Left ventricle myocardium inferior (tissue), 1 donor: ENCODE data around the gene IL36B. TPM values are rescaled to one million over a fixed set of nuclear protein-coding genes. Genes with fewer than 3 reads are reported as not detected.
"Not testable (repeated sequence)": the region's sequence is repeated elsewhere in the genome, so short reads cannot be mapped to it uniquely, and the experiment has no call there.

Experiments used
- DNase-seq: peaks from one replicate; pipeline ENCODE4 v3.0.0-alpha.2; 2020
- H3K27ac ChIP-seq: fragments of 200-600 bp; replicated peaks from 2 replicates; pipeline ENCODE4 v1.8.0; 2021
- H3K27me3 ChIP-seq: fragments of 200-600 bp; 2 replicates; pipeline ENCODE4 v1.8.0; 2021; ENCODE audit warnings: low read depth
- H3K36me3 ChIP-seq: fragments of 200-600 bp; 2 replicates; pipeline ENCODE4 v1.8.0; 2021
- H3K4me1 ChIP-seq: fragments of 200-600 bp; 2 replicates; pipeline ENCODE4 v1.8.0; 2021
- H3K4me3 ChIP-seq: fragments of 200-600 bp; 2 replicates; pipeline ENCODE4 v1.8.0; 2021; ENCODE audit warnings: mild to moderate bottlenecking, moderate library complexity
- H3K9me3 ChIP-seq: fragments of 200-600 bp; replicated peaks from 2 replicates; pipeline ENCODE4 v1.8.0; 2021
- intact Hi-C: fragments of 100-400 bp; cut with micrococcal nuclease; formaldehyde crosslinking; loops from one replicate; pipeline ENCODE4 v1.11.0; 2022
- long read RNA-seq: library from polyadenylated mRNA; unstranded; transcript quantifications from one replicate; pipeline ENCODE4 v2.0.0, GENCODE V29; 2021
- total RNA-seq: library from RNA; stranded (reverse); fragmentation: NEBNext Ultra II Directional; extraction: Animal tissue kit (Norgen Biotek cat#: 25700); gene quantifications from one replicate; pipeline ENCODE4 v1.2.1, GENCODE V29; 2021
- TF ChIP-seq, protein P1 (sequence below): fragments of 200-600 bp; IDR thresholded peaks from 2 replicates; pipeline ENCODE4 v1.8.0; 2021; ENCODE audit warnings: antibody characterized with exemption, mild to moderate bottlenecking, borderline replicate concordance
- donor health status: DM: no; HTN: yes; CAD: no; lungs with severe emphysema.

Gene IL36B
- not detected for total RNA-seq
- long read RNA-seq = 0 reads

- TF ChIP-seq, protein P1, sequence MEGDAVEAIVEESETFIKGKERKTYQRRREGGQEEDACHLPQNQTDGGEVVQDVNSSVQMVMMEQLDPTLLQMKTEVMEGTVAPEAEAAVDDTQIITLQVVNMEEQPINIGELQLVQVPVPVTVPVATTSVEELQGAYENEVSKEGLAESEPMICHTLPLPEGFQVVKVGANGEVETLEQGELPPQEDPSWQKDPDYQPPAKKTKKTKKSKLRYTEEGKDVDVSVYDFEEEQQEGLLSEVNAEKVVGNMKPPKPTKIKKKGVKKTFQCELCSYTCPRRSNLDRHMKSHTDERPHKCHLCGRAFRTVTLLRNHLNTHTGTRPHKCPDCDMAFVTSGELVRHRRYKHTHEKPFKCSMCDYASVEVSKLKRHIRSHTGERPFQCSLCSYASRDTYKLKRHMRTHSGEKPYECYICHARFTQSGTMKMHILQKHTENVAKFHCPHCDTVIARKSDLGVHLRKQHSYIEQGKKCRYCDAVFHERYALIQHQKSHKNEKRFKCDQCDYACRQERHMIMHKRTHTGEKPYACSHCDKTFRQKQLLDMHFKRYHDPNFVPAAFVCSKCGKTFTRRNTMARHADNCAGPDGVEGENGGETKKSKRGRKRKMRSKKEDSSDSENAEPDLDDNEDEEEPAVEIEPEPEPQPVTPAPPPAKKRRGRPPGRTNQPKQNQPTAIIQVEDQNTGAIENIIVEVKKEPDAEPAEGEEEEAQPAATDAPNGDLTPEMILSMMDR = no peak
- Histone ChIP-seq H3K27me3 (peaks cover 28% of the 10 kb centered on the region), H3K9me3 (peaks cover 30% of the 10 kb centered on the region), H3K27ac (no peak within 1 kb of the TSS), H3K4me1 (no peaks in the 10 kb centered on the region), H3K36me3 (no peaks in the 10 kb centered on the region), H3K4me3 (no peak within 1 kb of the TSS)
- DNase-seq = no peak
- intact Hi-C loops = no loop called here
These were observed at the start of gene IL36B for GRCh38 chr2:113052396-113052917. IL36B (minus strand) TSS chr2:113052867.

- H3K27ac ChIP-seq = no peak overlapping the region
- no peak for DNase-seq
- TF ChIP-seq, protein P1 = no peak
- H3K9me3 ChIP-seq = no peaks in the 10 kb centered on the region
- no peak overlapping the region for H3K4me3 ChIP-seq
- intact Hi-C loops = no loop called here
- H3K27me3 ChIP-seq = peaks cover 34% of the 10 kb centered on the region
- H3K4me1 ChIP-seq = no peaks in the 10 kb centered on the region
- no peaks in the 10 kb centered on the region for H3K36me3 ChIP-seq
These were observed 49.5 kb upstream of the IL36B start for GRCh38 chr2:113102133-113102532.

DNA sequence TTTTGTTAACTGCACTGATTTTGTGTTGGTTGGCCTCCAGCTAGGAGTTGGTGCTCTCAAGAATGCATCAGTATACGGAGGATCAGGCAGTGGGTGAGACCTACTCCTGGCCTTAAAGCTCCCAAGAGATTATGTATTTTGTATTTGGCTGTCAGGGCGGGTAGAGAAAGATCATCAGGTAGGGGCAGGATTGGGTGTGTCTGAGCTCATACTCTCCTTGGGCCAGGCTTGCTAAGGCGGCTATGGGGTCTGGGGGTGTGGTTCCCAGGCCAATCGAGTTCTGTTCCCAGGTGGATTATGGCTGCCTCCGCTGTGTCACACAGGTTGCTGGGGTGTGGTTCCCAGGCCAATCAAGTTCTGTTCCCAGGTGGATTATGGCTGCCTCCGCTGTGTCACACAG lies 45.9 kb upstream of the IL36B start:
- TF ChIP-seq, protein P1 = no peak

GRCh38 chr2:113098041-113098440 lies 45.4 kb upstream of the IL36B start:
- intact Hi-C loops = no loop called here
- H3K27ac ChIP-seq = no peak overlapping the region
- DNase-seq = no peak
- H3K4me3 ChIP-seq = no peak overlapping the region
- H3K27me3 ChIP-seq = peaks cover 17% of the 10 kb centered on the region
- H3K36me3 ChIP-seq = no peaks in the 10 kb centered on the region
- TF ChIP-seq, protein P1 = no peak
- no peaks in the 10 kb centered on the region for H3K4me1 ChIP-seq
- peaks cover 13% of the 10 kb centered on the region for H3K9me3 ChIP-seq

More for the DNA sequence above, 45.9 kb upstream of the IL36B start:
- Histone ChIP-seq H3K4me3 (no peak overlapping the region), H3K27me3 (peaks cover 17% of the 10 kb centered on the region), H3K4me1 (no peaks in the 10 kb centered on the region), H3K27ac (no peak overlapping the region), H3K9me3 (peaks cover 13% of the 10 kb centered on the region), H3K36me3 (no peaks in the 10 kb centered on the region)
- intact Hi-C loops = no loop called here
- DNase-seq = no peak

- DNase-seq, H3K4me3 ChIP-seq, intact Hi-C loops, H3K27ac ChIP-seq, H3K4me1 ChIP-seq, H3K36me3 ChIP-seq: not testable (repeated sequence)
- H3K9me3 ChIP-seq = peaks cover 13% of the 10 kb centered on the region
- H3K27me3 ChIP-seq = peaks cover 17% of the 10 kb centered on the region
These were observed 44.4 kb upstream of the IL36B start for GRCh38 chr2:113096842-113097618.

- DNase-seq, H3K4me1 ChIP-seq, H3K27ac ChIP-seq, intact Hi-C loops, H3K4me3 ChIP-seq, H3K36me3 ChIP-seq: not testable (repeated sequence)
- H3K27me3 ChIP-seq = peaks cover 13% of the 10 kb centered on the region
- H3K9me3 ChIP-seq = peaks cover 13% of the 10 kb centered on the region
These were observed 43.6 kb upstream of the IL36B start for GRCh38 chr2:113096306-113096705.
